Uterus (tissue), 2 donors: ENCODE measurements around the gene PIWIL4.

Experiments
- POLR2A ChIP-seq, 2 donors: fragments of 450-650 bp; IDR thresholded peaks; one replicate each; pipeline ENCODE4 v1.6.1; 2016; ENCODE audit warnings: antibody characterized with exemption in 2 of 2, mild to moderate bottlenecking in 1 of 2, moderate library complexity in 1 of 2
- TF ChIP-seq, protein P1 (sequence below), 4 experiments: fragments of 200-600 bp in 2 of 4; fragments of 450-650 bp in 2 of 4; sonication (generic) in 2 of 4; IDR thresholded peaks; one replicate each; pipeline ENCODE4 v1.5.1; 2016 to 2019; ENCODE audit warnings: antibody characterized with exemption in 4 of 4, mild to moderate bottlenecking in 2 of 4, moderate library complexity in 1 of 4

DNA sequence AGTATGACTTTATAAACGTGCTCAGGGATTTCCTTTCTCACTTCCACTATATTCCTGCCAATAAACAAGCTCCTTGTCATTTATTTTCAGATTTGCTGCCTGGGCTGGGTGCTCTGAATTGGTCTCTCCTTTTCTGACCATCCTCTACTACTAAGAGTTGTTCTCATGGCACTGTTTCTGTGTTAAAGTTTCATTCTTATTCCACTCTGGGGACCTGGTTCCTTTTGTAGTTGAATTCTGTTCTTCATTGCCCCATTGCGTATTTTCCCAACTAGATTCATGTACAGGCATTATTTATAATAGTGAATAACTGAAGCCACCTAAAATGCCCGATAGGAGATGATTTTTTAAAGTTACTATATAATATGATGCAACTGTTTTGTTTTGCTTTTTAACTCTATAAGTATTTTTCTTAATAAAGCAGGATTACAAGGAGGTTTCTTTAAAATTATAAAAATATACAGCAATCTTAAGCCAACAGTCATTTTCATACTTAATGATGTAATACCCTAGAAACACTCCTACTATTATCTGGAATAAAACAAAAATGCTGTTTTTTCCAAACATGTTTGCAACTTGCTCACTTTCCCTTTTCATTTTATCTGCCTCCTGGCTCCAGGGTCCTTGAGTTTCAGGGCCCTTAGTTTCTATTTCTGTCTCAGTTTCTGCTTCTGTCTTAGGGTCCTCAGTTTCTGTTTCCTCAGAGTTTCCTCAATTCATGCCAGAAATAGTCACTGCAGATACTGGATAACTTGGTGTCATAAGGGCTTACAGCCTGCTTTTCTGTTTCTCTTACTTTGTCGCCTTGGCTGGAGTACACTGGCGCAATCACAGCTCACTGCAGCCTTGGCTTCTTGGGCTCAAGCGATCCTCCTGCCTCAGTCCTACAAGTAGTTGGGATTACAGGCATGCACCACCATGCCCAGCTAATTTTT lies 33.2 kb upstream of the PIWIL4 start:
- TF ChIP-seq, protein P1, sequence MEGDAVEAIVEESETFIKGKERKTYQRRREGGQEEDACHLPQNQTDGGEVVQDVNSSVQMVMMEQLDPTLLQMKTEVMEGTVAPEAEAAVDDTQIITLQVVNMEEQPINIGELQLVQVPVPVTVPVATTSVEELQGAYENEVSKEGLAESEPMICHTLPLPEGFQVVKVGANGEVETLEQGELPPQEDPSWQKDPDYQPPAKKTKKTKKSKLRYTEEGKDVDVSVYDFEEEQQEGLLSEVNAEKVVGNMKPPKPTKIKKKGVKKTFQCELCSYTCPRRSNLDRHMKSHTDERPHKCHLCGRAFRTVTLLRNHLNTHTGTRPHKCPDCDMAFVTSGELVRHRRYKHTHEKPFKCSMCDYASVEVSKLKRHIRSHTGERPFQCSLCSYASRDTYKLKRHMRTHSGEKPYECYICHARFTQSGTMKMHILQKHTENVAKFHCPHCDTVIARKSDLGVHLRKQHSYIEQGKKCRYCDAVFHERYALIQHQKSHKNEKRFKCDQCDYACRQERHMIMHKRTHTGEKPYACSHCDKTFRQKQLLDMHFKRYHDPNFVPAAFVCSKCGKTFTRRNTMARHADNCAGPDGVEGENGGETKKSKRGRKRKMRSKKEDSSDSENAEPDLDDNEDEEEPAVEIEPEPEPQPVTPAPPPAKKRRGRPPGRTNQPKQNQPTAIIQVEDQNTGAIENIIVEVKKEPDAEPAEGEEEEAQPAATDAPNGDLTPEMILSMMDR (IDR thresholded peaks at IDR 0.05), result no peak
- no peak for TF ChIP-seq POLR2A (IDR thresholded peaks at IDR 0.05)
